WTC11 (cell line): ENCODE measurements around the gene TMEM179.

Source experiments
- CBFB ChIP-seq: sonication (generic); formaldehyde crosslinking; IDR thresholded peaks from 2 replicates; pipeline ENCODE4 v1.8.1; 2022; ENCODE audit warnings: mild to moderate bottlenecking, low read depth, missing genetic modification reagents
- CTCF ChIP-seq: fragments of 200-600 bp; IDR thresholded peaks from 2 replicates; pipeline ENCODE4 v1.8.0; 2022; ENCODE audit warnings: antibody characterized with exemption

- TF ChIP-seq CTCF (no peak), CBFB (CRISPR knock-in tag) (no peak)
These were observed 29.7 kb upstream of the TMEM179 start for GRCh38 chr14:104634138-104634760.
